ENCODE results near the gene DNMT1.
"Not testable (repeated sequence)": the region's sequence is repeated elsewhere in the genome, so short reads cannot be mapped to it uniquely, and the experiment has no call there.

DNMT1 gene

GRCh38 chr19:10220695-10221094 lies 25.9 kb upstream of the DNMT1 start:
- DNase-seq, result no peak

DNA sequence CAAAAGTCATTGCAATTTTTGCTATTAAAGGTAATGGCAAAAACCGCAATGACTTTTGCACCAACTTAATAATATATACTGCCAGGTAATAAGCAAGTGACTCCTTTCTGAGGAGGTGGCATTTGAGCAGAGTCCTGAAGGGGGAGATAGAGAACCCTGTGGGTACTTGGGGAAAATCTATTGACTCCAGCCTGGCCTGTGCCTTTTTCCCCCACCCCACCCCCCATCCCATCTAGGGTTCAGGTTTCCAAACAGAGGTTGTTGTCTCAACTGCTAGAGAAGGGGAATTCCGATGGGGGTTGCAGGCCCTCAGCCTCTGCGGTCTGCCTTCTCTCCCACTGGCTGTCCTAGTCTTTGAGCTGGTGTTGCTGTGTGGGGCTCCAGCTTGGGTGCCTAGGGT lies 24.9 kb upstream of the DNMT1 start:
- no peak for DNase-seq

DNA sequence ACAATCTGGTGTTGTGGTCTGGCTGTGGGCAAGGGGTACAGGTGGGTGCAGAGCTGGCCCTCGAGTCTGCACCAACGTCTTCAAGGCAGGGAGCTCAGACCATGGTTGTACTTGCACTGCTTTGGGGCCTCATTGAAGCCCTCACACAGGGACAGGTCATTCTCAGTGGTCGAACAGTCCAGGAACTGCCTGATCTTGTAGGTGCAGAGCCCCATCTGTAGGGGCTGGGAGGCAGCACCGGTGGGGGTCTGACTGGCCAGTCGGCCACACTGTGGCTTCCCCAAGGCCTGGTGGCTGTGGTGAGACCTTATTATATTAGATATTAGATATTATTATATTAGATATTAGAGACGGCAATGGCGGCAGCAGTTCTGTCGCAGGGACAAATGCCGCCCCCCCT lies 22.3 kb upstream of the DNMT1 start:
- no peak for DNase-seq

GRCh38 chr19:10214784-10215183 lies 20.0 kb upstream of the DNMT1 start:
- DNase-seq, result no peak

DNA sequence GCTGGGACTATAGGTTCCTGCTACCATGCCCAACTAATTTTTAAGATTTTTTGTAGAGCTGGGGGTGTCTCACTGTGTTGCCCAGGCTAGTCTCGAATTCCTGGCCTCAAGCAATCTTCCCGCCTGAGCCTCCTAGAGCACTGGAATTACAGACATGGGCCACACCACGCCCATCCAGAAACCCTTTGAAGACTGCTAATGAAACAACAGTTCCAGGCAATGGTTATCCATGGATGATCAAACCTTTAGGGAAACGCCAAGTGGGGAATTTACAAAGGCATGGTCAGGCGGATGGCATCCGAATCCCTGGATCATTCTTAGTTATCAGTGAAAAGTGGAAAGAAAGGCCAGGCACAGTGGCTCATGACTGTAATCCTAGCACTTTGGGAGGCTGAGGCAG lies 16.9 kb upstream of the DNMT1 start:
- DNase-seq, result no peak

DNA sequence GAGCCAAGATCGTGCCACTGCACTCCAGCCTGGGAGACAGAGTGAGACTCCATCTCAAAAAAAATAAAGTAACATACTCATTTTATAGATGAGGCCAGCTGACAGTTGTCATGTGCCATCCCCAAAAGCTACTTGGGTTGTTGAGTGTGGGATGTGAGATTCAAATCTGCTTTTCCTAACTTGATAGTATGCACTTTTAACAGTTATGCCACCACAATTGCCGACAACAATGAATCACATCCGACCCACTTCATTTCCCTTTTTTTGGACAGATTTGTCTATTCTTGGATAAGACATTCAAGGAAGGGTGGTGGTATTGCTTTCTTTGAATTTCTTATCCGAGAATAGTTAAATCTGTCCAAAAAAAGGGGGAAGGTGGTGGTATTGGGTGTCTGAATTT lies 16.3 kb upstream of the DNMT1 start:
- no peak for DNase-seq

DNA sequence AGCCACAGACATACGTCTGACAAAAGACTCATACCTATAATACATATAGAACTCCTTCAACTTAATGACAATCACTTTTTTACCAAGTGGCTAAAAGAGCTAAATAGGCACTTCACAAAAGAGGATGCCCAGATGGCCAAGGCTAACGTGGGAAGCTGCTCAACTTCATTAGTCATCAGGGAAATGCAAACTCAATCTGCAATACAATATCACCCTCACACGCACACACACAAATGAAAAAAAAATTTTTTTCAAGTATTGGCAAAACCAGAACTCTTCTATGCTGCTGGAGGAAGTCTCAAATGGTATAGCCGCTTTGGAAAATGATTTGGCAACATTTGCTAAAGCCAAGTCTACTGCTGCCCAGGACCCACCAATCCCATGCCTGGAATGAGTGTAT lies 14.6 kb upstream of the DNMT1 start:
- DNase-seq, result no peak

DNA sequence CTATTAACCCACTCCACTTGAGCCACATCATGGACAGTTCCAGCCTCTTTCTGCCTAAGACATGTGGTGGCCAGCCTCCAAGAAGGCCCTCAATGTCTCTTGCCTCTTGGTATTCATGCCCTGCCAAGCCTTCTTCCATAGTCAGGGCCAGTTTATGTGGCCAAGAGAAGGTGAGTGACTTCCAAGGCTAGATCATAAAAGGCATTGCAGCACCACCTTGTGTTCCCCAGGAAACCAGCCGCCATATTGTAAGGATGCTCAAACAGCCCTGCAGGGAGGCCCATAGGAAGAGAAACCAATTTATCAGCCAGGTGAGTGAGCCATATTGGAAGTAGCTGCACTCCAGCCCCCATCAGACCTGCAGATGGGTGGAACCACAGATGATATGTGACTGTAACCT lies 12.3 kb upstream of the DNMT1 start:
- DNase-seq, result no peak

DNA sequence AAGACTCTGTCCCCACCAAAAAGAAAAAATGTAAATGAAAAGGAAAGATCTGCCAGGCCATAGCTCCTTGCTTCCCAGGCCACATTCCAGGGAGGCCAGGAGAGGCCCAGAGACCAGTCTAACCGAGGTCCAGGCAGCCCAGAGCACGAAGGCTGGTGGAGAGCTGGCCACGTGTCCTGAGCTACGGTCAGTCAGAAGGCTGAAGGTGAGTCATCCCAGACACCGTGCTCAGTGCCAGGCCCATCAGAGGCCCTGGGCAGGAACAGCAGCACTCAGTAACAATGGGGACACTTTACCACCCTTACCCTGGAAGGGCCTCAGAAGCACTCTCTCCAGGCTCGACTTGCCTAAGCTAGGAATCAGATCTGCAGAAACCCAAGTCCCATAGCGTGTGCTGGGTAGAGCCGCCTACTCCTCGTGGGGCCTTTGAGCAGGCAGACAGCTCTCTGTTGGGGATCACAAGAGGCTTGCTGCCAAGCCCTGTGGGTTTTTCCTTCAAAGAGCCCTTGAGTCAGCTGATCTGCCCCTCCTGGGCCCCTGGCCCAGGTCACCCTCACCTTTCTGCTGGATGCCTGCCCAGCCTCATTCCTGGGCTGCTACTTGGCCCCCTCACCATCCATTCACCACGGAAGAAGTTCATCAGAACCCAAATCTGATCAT lies 11.6 kb upstream of the DNMT1 start:
- DNase-seq, result no peak

DNA sequence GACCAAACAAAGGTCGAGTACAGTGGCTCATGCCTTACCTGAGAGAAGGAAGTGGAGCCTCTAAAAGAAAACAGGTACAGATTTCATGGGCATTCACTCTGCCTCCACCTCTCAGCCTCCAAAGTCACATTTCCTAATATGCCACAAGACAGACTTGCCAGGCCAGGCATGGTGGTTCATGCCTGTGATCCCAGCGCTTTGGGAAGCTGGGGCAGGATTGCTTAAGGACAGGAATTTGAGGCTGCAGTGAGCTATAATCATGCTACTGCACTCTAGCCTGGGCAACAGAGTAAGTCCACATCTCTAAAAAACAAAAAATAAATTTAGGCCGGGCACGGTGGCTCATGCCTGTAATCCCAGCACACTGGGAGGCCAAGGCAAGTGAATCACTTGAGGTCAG lies 10.9 kb upstream of the DNMT1 start:
- no peak for DNase-seq

- no peak for DNase-seq
Measured at GRCh38 chr19:10203686-10204085, 8.9 kb upstream of the DNMT1 start.

GRCh38 chr19:10201176-10201575 lies 6.4 kb upstream of the DNMT1 start:
- no peak for DNase-seq

DNA sequence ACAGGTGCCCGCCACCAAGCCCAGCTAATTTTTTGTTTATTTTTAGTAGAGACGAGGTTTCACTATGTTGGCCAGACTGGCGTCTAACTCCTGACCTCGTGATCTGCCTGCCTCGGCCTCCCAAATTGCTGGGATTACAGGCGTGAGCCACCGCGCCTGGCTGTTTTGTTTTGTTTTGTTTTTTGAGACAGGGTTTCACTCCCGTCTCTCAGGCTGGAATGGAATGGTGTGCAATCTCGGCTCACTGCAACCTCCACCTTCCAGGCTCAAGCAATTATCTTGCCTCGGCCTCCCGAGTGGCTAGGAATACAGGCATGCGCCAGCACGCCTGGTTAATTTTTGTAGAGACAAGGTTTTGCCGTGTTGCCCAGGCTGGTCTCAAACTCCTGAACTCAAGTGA lies 5.3 kb upstream of the DNMT1 start:
- DNase-seq, result not testable (repeated sequence)

DNA sequence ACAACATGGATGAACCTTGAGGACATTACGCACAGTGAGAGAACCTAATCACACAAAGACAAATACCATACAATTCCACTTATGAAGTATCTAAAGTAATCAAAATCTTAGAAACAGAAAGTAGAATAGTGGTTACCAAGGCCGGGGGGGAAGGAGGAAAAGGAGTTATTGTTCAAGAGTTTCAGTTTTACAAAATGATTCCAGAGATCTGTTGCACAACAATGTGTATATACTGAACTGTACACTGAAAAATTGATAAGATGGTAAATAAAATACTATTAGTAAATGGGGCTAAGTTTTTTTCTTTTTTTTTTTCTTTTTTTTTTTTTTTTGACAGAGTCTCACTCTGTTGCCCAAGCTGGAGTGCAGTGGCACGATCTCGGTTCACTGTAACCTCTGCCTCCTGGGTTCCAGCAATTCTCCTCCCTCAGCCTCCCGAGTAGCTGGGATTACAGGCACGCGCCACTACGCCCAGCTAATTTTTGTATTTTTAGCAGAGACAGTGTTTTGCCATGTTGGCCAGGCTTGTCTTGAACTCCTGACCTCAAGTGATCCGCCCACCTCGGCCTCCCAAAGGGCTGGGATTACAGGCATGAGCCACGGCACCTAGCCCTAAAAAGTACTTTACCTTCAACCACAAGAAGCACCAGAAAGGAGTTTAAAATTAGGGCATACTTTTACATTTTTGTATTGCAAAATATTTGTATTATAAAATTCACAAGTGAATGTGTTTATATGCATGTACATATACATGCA lies 4.3 kb upstream of the DNMT1 start:
- not testable (repeated sequence) for DNase-seq

- no peak for DNase-seq
Measured at GRCh38 chr19:10195199-10195519, 406 bp upstream of the DNMT1 start.

- no peak for DNase-seq
Measured at GRCh38 chr19:10193790-10194499, 808 bp downstream of the DNMT1 start.

DNA sequence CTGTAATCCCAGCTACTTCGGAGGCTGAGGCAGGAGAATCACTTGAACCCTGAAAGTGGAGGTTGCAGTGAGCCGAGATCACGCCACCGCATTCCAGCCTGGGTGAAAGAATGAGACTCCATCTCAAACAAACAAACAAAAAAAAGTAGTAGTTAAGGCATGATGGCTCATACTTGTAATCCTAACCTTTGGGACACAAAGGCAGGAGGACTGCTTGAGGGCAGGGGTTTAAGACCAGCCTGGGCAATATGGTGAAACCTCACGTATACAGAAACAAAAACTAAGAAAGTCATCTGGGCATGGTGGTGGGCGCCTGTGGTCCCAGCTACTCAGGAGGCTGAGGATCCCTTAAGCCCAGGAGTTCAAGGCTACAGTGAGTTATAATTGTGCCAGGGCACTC lies 1.8 kb downstream of the DNMT1 start:
- DNase-seq, result no peak

GRCh38 chr19:10191347-10191746 lies 3.4 kb downstream of the DNMT1 start:
- no peak for DNase-seq

DNA sequence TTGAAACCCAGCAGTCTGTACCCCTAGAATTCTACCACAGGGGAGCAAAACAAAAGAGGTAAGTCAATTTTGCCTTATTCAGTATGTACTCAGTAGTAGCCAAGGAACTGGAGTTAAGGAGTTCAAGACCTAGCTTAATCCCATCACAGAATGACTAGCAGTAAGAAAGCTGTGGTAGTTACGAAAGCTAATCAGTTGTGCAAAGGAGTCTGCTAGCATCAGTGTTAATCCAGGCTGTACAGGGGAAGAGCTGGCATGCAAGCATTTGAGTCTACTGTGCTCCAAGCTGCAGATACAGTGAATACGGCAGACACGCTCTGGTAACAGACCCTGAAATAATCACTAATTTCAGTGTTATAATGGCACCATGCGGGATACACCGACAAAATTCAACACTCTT lies 4.7 kb downstream of the DNMT1 start:
- no peak for DNase-seq

- DNase-seq, result no peak
Measured at GRCh38 chr19:10189616-10190015, 5.1 kb downstream of the DNMT1 start.

GRCh38 chr19:10187315-10187714 lies 7.4 kb downstream of the DNMT1 start:
- no peak for DNase-seq

- DNase-seq, result no peak
Measured at GRCh38 chr19:10184636-10185035, 10.1 kb downstream of the DNMT1 start.

DNA sequence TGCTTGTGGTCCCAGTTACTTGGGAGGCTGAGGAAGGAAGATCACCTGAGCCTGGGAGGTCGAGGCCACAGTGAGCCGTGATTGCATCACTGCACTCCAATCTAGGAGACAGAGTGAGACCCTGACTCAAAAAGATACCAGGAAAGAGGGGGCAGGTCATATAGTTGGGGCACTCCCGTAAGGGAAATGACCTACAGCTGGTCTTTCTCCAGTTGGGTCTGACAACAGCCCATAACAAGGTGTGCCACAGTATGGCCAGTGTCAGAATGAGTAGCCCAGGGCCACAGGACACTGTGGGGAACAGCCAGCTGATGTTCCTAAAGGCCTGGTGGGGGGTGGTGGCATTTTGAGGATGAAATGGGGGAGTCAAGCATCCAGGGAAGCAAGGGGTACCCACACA lies 10.8 kb downstream of the DNMT1 start:
- no peak for DNase-seq

DNA sequence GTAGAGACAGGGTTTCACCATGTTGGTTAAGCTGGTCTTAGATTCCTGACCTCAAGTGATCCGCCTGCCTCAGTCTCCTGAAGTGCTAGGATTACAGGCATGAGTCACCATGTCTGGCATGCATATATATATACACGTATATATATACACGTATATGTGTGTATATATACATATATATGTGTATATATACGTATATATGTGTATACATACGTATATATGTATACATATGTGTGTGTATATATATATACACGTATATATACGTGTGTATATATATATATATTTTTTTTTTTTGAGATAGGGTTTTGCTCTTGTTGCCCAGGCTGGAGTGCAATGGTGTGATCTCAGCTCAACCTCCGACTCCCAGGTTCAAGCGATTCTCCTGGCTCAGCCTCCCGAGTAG lies 11.9 kb downstream of the DNMT1 start:
- DNase-seq, result no peak
